ENCODE data around the gene B4GALT2.

The B4GALT2 gene

DNA sequence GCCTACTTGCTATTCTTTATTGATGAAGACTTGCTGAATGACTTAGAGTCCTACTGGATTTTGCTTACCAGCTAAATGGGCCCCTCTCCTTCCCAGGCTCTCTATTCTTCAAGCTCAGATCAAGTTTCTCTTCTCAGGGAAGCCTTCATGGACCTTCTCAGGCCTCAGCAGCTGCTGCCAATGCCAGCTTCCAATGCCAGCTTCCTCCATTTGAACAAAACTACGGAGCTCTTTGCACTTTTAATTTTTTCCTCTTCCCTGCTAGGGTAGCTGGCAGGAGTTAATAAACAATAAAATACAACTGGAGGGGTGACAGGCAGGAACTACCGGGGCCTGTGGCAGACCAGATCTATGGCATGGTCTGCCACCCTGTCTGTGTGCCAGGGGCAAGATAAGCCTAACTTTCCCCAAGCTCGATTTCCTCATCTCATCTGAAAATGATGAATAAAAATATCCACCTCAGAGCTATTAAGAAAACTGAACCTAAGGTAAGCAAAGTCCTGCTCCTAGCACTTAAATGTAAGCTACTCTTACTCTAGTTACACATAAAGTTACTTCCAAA lies 33.3 kb upstream of the B4GALT2 start:
- in situ Hi-C loops (cut with MboI; ENCODE audit: low sequenced_read_pairs), result loop anchor here (25.0 kb wide), 2 partner anchors 408 to 708 kb away; partner anchors contain the start of gene PTPRF

DNA sequence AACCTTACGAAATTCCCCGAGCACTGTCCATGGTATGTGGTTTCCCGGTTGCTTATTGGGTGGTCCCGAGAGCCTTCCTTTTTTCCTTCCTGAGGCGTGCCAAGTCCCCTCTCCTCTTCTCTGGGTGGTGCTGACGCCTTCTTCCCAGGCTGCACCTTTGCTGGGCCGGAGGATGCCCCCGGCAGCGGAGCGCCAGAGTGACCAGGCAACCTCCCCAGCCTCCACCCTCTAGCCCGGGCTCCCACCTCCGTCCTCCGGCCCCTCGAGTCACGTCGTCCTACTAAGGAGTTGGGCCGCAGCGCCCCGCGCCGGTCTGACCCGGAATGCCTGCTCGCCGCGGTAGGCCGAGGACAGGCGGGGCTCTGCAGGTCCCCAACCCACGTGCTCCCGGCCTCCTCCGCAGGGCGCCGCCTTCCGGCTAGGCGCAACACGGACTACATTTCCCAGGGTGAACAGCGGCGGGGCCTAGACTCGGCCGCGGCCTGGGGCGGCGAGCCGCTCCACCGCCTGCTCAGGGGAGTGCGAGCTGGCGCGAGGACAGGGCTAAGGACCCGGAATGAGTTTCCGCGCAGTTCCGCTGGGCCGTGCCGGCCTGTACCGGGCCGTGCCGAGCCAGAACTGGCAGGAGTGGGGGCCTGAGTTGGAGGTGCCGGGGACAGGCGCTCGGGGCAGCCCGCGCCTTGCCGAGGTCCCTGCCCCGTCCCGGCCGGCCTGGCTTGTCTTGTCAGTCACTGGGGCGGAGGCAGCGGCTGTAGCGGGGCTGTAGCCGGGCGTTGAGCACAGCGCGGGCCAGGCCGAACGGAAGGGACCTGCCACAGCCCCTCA lies 32.6 kb upstream of the B4GALT2 start, which contains the start of gene IPO13:
Gene IPO13, plus strand, starts transcription at position 715 of the 825 bp plus-strand sequence. CDS start 651 bp downstream, outside the sequence.
- in situ Hi-C loops (cut with MboI; ENCODE audit: low sequenced_read_pairs), result loop anchor here (25.0 kb wide), 2 partner anchors 409 to 709 kb away; partner anchors contain the start of gene PTPRF

DNA sequence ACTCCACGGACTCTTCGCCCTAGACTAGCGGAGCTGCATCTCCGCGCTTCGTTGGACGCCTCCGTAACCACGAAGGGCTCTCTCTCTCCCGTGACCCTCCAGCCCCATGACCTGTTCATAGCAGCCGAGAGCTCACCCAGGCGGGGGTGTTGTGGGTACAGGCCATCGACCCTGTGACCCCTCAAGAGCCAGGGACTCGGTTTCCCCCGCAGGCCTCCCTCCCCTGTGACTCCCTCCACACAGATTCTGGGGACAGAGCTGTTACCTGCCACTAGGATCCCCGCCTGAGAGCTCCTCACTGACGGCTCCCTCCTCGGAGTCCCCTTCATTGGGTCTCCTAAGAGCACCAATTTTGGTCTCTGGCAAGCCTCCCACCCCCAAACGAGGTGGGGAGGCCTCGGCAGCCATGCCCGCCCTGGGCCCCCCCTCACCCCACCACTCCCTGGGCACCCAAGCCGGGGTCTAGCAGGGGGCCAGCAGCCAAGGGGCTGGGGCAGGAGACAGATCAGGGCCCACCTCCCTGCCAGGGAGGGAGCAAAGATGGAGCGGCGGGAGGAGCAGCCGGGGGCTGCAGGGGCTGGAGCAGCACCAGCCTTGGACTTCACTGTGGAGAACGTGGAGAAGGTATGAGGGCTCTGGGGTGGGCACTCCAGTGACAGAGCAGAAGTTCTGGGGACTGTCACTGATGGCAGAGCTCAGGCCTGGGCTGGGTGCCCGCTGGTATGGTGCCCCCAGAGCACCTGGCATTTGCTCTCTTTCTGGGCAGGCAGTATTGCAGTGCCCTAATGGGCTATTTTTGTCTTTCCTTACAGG lies 31.7 kb upstream of the B4GALT2 start:
- in situ Hi-C loops (cut with MboI; ENCODE audit: low sequenced_read_pairs), result loop anchor here (25.0 kb wide), 2 partner anchors 410 to 710 kb away; partner anchors contain the start of gene PTPRF

DNA sequence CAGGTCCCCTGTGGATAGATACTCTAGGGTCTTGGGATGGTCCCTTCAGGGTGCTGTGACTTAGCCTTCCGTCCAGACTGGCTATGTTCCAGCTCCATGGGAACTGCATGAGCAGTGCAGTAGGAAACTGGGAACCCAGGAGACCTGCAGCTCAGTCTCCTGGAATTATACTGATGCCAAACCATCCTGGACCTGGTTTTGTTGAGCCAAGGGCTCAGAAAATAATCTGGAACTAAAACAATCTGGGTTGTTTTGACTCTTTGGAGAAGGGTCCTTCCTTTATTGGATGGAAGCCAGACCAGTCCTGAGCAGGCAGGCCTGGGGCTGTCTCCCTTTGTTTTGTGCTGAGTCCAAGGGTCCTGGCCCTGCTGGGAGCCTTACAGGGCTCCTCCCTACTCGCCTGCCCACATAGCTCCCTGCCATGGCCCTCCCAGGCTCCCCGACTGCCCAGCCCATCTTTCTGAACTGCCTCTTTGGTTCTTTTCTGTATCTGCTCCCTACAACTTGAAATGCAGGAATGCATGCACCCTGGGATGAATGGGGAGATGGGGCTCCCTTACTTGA lies 31.1 kb upstream of the B4GALT2 start:
- in situ Hi-C loops (cut with MboI; ENCODE audit: low sequenced_read_pairs), result loop anchor here (25.0 kb wide), 2 partner anchors 411 to 711 kb away; partner anchors contain the start of gene PTPRF

DNA sequence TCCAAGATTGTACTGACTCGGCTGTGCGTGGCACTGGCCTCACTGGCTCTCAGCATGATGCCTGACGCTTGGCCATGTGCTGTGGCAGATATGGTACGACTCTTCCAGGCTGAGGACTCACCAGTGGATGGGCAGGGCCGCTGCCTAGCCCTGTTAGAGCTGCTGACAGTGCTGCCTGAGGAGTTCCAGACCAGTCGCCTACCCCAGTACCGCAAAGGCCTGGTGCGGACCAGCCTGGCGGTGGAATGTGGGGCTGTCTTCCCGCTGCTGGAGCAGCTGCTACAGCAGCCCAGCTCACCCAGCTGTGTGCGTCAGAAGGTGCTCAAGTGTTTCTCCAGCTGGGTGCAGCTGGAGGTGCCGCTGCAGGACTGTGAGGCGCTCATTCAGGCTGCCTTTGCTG lies 29.3 kb upstream of the B4GALT2 start:
- in situ Hi-C loops (cut with MboI; ENCODE audit: low sequenced_read_pairs), result loop anchor here (25.0 kb wide), 2 partner anchors 412 to 712 kb away; partner anchors contain the start of gene PTPRF

DNA sequence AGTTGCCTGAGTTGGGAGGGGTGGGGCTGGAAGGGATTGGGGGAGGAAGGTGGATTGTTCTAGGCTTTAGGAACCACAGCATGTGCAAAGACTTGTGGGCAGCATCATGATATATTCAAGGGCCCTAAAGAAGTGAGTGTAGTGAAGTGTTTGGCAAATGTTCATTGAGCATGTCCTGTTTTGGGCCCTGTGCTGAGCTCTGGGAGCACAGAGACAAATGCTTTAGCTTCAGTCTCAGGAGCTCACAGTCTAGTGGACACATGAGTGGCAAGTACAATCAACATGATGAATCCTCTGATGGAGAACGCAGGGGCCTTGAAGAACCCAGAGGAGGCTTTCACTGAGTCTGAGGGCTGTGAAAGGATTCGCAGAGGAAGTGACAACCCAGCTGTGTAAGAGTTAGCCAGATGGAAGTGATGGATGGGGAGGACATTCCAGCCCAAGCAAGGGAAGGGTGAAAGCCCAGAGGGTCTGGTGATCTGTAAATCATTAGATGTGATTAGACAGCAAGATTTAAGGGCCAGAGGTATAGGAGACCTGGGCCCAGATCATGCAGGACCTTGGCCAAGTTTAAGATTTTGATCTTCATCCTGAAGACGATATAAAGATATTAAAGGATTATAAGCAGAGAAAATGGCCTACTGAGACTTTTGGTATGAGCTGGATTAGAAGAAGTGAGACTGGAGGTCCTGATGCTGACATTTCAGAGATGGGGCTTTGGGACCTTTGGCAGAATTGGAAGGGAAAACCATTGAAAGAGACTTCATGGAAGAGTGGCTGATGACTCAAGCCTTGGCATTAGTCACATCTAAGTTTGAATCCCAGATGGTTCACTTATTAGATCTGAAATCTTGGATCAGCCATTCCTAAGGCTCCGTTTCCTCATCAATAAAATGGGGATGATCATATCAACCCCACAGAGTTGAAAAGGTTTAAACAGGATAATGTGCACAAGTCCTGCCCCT lies 27.7 kb upstream of the B4GALT2 start:
- in situ Hi-C loops (cut with MboI; ENCODE audit: low sequenced_read_pairs), result no loop called here

DNA sequence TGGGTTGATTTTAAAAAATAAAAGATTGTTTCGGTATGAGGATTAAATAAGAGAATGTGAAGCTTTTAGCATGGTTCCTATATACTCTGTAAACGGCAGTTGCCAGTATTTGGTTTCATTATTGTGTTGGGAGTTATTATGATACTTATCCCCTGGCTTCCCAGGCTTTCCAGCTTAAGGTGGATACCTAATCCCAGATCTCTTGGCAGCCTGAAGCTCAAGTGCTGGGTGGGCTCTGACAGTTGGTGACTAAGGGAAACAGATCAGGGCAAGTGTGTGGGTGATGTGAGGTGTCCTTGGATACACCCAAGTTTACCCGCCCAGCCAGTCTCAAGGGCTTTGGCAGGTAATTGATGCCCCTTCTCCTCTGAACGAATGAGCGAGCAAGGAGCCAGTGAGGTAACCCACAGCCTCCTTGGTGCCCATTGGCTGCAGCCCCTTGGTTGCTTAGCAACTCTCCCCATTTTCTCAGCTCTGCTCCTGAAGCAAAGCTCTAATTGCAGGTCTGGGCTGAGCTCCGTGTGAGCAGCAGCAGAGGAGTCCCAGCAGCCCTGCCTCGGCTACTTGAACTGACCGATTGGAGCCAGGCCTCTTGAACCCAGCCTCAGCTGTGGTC lies 26.2 kb upstream of the B4GALT2 start:
- in situ Hi-C loops (cut with MboI; ENCODE audit: low sequenced_read_pairs), result no loop called here

DNA sequence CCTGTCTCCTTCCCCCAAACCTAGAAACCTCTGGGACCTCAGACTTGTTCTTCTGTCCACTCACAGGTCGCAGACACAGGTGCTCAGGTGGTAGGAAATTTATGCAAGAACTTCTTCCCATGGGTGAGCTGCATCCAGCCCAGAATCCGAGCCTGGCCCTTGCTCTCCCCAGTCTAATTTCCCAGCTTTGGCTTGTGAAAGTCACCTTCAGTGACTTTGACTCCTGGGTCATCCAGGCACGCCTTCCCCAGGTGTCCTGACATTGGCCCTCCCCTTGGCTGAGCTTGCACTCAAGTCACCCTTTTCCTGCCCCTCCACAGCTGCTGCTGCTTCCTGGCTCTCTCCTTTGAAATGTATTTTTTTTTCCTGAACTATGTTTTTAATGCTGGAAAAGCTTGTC lies 25.6 kb upstream of the B4GALT2 start:
- in situ Hi-C loops (cut with MboI; ENCODE audit: low sequenced_read_pairs), result no loop called here

DNA sequence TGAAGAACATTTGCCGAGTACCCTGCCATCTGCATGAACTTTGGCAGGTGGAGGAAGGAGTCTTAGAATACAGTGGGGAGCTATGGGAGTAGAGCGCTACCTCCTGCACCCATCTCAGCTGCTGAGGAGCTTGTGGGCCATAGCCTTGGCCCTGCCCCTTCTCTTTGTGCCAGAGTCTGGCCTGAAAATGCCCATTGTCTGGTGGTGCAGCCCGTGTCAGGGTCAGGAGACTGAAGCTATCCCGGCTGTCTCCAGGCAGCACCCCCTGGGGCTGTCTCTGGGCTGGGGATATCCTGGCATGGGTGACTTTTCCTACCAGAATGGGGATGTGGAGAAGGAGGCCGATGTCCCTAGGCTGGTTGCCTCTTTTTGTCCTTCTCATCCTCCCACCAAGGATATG lies 25.0 kb upstream of the B4GALT2 start:
- in situ Hi-C loops (cut with MboI; ENCODE audit: low sequenced_read_pairs), result no loop called here

DNA sequence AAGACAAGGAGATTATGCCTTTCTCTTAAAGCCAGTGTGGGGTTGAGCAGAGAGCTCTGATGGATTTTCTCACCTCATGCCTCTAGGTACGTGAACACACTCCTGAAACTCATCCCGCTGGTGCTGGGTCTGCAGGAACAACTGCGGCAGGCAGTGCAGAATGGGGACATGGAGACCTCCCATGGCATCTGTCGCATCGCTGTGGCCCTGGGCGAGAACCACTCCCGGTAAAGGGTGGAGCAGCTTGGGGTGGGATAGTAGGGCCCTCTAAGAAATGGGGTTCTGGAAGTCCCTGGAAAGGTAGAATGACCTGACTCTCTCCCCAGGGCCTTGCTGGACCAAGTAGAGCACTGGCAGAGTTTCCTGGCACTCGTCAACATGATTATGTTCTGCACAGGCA lies 22.8 kb upstream of the B4GALT2 start:
- in situ Hi-C loops (cut with MboI; ENCODE audit: low sequenced_read_pairs), result no loop called here

DNA sequence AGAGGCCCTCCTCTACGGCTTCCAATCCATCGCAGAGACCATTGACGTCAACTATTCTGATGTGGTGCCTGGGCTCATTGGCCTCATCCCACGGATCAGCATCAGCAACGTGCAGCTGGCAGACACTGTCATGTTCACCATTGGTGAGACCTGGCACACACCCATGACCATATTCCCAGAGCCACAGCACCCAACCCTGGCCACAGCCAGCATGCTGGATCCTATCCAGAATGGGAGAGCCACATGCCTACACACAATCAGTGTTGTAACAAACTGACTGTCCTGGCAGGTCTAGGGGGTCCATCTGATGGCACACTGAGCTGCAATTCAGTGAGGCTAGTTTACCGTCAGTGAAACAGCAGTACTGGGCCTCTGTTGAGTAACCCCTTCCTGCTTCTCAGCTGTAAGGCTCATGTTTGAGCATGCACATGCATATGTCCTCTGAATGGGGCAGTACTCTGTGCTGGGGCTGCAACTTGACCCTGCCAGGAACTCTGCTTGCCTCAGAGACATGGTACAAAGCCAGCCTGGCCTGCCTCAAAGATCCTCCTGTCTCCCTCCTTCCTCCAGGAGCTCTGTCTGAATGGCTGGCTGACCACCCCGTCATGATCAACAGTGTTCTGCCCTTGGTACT lies 21.5 kb upstream of the B4GALT2 start:
- in situ Hi-C loops (cut with MboI; ENCODE audit: low sequenced_read_pairs), result no loop called here

DNA sequence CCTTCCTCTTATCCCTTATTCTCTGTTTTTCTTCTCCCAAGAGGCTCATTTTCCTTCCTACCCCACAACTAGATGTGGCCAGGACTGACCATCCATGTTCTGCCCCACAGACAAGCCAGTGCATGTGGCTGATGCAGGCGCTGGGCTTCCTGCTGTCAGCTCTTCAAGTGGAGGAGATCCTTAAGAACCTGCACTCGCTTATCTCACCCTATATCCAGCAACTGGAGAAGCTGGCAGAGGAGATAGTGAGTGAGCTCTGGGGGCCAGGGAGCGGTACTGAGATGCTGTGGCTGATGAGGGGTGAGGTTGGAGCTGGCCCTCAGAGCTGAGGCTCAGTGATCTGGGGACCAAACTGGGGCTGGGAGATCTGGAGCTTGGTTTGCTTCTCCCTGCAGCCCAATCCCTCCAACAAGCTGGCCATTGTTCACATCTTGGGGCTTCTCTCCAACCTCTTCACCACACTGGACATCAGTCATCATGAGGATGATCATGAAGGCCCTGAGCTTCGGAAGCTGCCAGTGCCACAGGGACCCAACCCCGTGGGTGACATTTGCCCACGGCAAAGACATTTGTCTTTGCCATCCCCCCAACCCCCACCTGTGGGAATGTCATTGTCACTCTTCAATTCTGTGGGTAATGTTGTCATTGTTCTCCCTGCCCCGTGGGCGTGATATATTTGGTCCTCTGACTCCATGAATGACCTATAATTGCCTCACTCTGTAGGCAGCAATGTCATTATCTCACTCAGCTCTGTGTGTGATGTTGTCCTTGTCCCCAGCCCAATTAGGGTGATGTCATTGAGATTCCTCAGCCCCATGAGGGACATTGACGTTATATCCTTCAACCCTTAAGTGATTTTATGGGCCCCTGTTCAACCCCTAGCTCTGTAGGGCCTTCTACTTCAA lies 20.4 kb upstream of the B4GALT2 start:
- in situ Hi-C loops (cut with MboI; ENCODE audit: low sequenced_read_pairs), result no loop called here

DNA sequence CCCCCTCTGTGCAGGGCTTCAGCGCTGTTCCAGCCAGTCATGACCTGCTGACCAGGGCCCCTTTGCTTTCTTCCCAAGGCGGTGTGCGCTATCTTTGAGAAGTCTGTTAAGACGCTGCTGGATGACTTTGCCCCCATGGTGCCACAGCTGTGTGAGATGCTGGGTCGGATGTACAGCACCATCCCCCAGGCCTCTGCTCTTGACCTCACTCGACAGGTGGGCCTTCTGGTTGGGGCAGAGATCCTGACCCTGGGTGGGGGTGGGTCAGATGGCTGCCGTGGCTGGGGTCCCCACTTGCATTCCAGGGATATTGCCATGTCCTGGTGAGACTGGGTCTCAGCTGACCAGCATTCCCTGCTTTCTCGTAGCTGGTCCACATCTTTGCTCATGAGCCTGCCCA lies 18.2 kb upstream of the B4GALT2 start:
- in situ Hi-C loops (cut with MboI; ENCODE audit: low sequenced_read_pairs), result no loop called here

DNA sequence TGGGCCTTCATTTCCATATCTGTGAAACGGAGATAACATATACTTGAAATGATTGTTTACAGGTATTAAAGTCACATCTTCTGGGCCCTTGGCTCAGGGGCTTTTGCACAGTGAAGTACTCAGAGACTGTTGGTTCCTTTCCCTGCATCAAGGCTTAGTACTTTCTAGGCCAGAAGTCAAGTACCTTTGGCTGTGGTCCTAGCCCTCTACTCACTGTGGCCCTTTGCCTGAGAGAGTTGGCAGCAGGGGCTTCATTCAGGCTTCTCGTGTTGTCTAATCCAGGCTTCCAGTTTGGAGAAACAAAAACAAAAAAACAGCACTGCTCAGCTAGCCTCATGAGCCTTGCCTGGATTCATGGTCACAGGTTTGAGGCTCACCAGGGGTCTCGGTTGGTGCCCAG lies 17.3 kb upstream of the B4GALT2 start:
- in situ Hi-C loops (cut with MboI; ENCODE audit: low sequenced_read_pairs), result no loop called here

DNA sequence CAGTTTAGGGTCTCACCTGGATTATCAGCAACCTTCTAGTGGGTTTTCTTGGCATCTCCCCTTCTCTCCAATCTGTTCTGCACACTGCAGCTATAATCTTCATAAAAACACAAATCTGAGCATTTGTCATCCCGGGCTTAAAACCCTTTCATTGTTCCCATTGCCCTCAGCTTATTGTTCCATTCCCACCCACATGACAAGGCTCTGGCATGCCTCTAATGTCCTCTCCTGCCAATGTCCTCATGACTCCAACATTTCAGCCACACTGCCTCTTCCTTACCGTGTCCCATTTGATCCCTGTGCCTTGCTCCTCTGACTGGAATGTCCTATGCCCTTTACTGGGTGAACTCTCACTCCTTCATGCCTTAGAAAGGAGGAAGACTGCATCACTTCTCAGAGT lies 16.7 kb upstream of the B4GALT2 start:
- in situ Hi-C loops (cut with MboI; ENCODE audit: low sequenced_read_pairs), result no loop called here

DNA sequence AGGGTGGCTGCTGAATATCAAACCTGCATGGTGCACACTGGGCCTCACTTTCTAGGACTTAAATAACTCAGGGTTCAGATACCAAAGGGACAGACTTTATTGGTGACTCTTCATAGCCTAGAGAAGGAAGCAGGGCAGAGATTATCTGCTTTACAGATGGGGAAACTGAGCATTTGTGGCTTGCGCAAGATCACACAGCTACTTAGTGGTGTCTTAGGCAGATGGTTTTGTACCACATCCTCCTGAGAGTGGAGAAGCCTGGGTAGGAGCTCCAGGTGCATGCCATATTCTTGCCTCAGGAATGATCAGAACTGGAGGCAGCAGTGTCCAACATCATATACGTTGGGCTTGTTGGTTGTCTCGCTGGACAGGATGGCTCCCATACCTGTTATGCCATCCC lies 16.0 kb upstream of the B4GALT2 start:
- in situ Hi-C loops (cut with MboI; ENCODE audit: low sequenced_read_pairs), result no loop called here

DNA sequence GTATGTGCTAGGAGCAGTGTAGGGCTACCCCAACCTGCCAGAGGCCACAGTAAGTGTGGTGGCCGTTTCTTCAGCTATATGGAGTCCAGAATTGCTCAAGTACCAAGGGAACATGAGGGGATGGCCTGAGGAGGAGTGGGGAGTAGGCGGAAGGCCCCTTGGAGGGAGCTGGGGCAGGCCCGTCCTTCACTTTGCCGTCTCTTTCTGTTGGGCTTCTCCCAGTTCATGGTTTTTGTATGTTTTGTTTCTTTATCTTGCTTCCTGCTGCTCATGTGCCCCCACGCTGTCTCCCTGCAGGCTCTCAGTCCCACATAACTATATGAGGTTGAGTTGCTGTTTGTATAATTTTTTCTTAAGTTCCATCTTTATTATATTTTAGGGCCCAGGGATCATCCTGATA lies 15.1 kb upstream of the B4GALT2 start:
- in situ Hi-C loops (cut with MboI; ENCODE audit: low sequenced_read_pairs), result no loop called here

DNA sequence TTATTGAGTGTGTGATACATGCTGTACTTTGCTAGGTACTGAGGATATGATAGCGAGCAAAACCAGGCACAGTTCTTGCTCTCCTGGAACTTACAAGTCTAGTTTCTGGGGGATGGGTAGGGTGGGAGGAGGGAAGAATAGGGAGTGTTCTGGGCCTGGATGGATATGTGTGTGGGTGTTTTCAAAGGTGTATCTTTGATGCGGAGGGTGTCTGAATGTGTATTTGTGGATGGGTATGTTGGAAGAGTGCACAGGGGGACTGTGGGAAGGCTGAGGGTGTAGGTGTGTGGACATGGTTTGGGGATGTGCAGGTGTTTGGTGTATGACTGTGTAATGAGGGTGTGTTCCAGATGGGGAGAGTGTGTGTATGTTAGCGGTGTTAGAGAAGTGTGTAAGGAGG lies 13.7 kb upstream of the B4GALT2 start:
- in situ Hi-C loops (cut with MboI; ENCODE audit: low sequenced_read_pairs), result no loop called here
